ENCODE measurements around the gene MTA2. TPM values are rescaled to one million over a fixed set of nuclear protein-coding genes. Genes with fewer than 3 reads are reported as not detected.

Gene MTA2
- total and polyA plus RNA-seq, 12 donors = 63.9 to 97.3 (median 73.5) TPM

- Histone ChIP-seq H3K36me3 (replicated peaks in 1 of 2) (peaks cover 0 to 42% of the 10 kb centered on the region in 2 donors), H3K4me1 (replicated peaks in 1 of 2) (peaks cover 12 to 18% of the 10 kb centered on the region in 2 donors), H3K4me3 (no peak overlapping the region), H3K27ac (no peak overlapping the region), H3K27me3 (no peaks in the 10 kb centered on the region), H3K9me3 (replicated peaks in 1 of 3) (no peaks in the 10 kb centered on the region)
- 56 to 78% (median 70%) methylated on average over 4 of the region's 4 CpGs for WGBS, 4 donors
- TF ChIP-seq CTCF (IDR thresholded peaks at IDR 0.05) (no peak), POLR2A (IDR thresholded peaks at IDR 0.05) (no peak)
- no peak for DNase-seq
- intact Hi-C loops (cut with DNase I) = no loop called here
Observed at GRCh38 chr11:62607714-62608113, 6.0 kb upstream of the MTA2 start.

- no peaks in the 10 kb centered on the region for H3K27me3 ChIP-seq
- 92 to 96% (median 93%) methylated on average over 15 of the region's 15 CpGs for WGBS, 4 donors
- peaks cover 0 to 42% of the 10 kb centered on the region in 2 donors for H3K36me3 ChIP-seq (replicated peaks in 1 of 2)
- H3K27ac ChIP-seq = no peak overlapping the region
- TF ChIP-seq CTCF (IDR thresholded peaks at IDR 0.05) (no peak), POLR2A (IDR thresholded peaks at IDR 0.05) (no peak)
- no peak for DNase-seq
- intact Hi-C loops (cut with DNase I) = no loop called here
- H3K9me3 ChIP-seq (replicated peaks in 1 of 3) = no peaks in the 10 kb centered on the region
- no peak overlapping the region for H3K4me3 ChIP-seq
- peaks cover 8 to 16% of the 10 kb centered on the region in 2 donors for H3K4me1 ChIP-seq (replicated peaks in 1 of 2)
Observed at GRCh38 chr11:62605902-62606301, 4.2 kb upstream of the MTA2 start.

- 83 to 87% (median 86%) methylated on average over 4 to 6 of the region's 6 CpGs for WGBS, 4 donors
- intact Hi-C loops (cut with DNase I) = no loop called here
- Histone ChIP-seq H3K36me3 (replicated peaks in 1 of 2) (peaks cover 0 to 40% of the 10 kb centered on the region in 2 donors), H3K9me3 (replicated peaks in 1 of 3) (no peaks in the 10 kb centered on the region), H3K27me3 (no peaks in the 10 kb centered on the region), H3K27ac (no peak overlapping the region), H3K4me3 (no peak overlapping the region), H3K4me1 (replicated peaks in 1 of 2) (peaks cover 8 to 16% of the 10 kb centered on the region in 2 donors)
- DNase-seq = no peak
- no peak for TF ChIP-seq POLR2A (IDR thresholded peaks at IDR 0.05)
- TF ChIP-seq CTCF (IDR thresholded peaks at IDR 0.05) = no peak
Observed at GRCh38 chr11:62605467-62605866, 3.8 kb upstream of the MTA2 start.

- intact Hi-C loops (cut with DNase I) = no loop called here
- no peak for DNase-seq
- Histone ChIP-seq H3K4me1 (replicated peaks in 1 of 2) (peaks cover 16 to 19% of the 10 kb centered on the region in 2 donors), H3K27ac (no peak overlapping the region), H3K36me3 (replicated peaks in 1 of 2) (peaks cover 0 to 38% of the 10 kb centered on the region in 2 donors), H3K4me3 (no peak overlapping the region), H3K27me3 (no peaks in the 10 kb centered on the region), H3K9me3 (replicated peaks in 1 of 3) (no peaks in the 10 kb centered on the region)
- TF ChIP-seq CTCF (IDR thresholded peaks at IDR 0.05) (no peak), POLR2A (IDR thresholded peaks at IDR 0.05) (no peak)
- WGBS, 4 donors = 85 to 89% (median 87%) methylated on average over 12 to 13 of the region's 13 CpGs
Observed at GRCh38 chr11:62604460-62605120, 2.9 kb upstream of the MTA2 start.
